OCI-M1 (cell line): ENCODE results near the gene CBS.
"Not testable (repeated sequence)": the region's sequence is repeated elsewhere in the genome, so short reads cannot be mapped to it uniquely, and the experiment has no call there.

Source experiments
- DNase-seq: peaks from one replicate; lab custom pipeline; 2025; lab: John Stamatoyannopoulos, UW

The CBS gene

DNA sequence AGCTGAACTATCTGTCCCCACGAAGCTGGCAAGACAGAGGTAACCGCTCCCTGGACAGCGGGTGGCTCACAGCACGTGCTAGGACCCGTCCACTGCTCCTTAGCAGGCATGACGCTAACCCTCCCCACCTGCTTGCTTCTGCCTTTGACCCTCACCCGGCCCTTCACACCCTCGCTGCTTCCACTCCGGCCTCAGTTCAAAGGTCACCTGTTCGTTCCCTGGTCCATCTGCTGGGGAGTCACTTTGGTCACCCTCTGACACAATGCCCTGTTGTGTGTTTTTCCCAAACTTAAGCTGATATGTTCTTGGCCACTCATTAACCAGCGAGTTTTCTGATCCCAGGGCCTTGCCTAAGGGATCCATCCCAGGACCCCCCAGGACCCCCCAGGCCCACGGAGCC is 7.6 kb downstream of the CBS start:
- DNase-seq, result not testable (repeated sequence)

DNA sequence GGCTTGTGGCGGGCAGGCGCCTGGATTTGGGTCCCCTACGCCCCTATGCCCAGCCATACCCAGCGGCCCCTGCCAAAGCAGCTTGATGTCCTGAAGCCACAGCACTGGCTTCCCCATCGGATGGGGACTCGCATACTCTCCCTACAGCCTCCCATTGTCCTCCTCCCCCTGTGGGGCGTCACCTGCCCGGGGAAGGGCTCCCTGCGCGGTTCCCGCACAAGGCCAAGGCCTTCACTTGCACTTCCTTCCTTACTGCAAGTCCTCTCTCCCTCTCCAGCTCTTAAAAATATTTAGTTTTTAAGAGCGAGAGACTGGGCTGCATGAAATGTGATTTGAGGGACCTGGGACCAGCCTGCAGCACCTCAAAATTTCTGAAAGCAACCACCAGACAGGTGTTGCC is 8.9 kb downstream of the CBS start:
- not testable (repeated sequence) for DNase-seq

DNA sequence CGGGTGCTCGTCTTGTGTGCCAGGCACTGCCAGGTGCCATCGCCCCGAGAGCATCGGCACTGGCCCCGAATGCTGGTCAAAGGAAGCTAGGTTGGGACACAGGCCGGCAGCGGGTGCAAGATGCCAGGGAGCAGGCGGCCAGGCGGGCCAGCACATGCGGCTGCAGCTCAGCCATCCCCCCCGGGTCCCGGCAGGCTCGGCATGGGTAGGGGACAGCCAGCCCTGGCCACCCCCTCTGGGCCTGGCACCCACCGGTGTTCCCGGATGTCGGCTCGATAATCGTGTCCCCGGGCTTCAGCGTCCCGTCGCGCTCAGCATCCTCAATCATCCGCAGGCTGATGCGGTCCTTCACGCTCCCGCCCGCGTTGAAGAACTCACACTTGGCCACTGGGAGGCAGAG is 9.6 kb downstream of the CBS start:
- not testable (repeated sequence) for DNase-seq

DNA sequence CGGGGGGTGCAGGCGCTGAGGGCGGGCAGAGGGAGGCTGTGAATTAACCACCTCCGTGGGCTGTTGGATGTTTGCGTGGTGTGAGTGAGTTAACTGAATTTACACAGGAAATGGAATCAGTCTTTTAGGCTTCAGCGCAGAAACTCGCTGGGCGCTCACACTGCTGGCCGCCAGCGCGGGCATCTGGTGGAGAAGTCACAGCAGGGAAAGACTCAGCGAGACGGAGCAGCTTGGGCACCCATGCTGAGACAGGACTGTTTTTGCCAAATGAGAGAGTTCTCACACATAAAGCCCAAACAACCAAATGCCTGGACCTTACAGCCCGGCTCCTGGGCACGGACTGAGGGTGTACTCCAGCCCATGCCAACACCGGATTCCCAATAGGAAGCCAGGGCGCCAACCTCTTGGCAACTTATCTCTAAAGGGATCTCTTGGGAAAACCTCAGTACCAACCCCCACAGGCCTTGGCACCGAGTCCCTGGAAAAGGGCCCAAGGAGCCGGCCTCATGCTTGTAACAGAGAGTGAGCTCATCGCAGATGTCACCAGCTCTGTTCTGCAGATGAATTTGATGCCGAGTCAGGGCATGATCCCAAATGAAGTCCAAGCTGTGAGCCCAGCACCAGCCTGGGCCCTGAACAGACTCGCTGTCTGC is 11.2 kb downstream of the CBS start:
- DNase-seq, result not testable (repeated sequence)

DNA sequence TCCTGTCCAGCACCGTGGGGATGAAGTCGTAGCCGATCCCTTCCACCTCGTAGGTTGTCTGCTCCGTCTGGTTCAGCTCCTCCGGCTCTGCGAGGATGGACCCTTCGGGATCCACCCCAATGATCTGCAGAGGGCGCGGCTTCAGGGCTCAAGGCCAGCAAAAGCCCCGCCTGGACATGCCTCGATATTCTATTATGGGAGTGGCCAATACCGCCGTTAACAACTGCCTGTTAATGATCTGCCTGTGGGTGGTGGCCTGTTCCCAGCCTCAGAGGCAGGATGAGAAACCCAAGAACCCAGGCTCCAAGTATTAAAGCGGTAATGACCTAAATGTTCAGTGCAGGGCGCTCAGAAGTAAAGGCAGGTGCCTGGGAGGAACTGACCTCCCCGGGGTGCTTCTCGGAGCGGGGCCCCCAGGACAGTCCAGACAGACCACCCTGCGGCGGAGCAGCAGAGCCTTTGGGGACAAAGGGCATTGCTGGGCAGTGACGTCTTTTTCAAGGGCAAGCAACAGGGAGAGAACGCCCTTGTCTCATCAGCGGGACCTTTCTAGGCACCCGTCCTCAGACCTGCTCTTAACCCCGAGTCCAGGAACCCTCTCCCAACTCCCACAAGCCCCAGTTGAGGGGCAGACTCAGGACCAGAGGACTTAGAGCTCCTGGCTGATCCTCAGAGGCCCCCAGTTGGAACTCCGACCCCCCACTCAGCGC is 12.5 kb downstream of the CBS start:
- not testable (repeated sequence) for DNase-seq

DNA sequence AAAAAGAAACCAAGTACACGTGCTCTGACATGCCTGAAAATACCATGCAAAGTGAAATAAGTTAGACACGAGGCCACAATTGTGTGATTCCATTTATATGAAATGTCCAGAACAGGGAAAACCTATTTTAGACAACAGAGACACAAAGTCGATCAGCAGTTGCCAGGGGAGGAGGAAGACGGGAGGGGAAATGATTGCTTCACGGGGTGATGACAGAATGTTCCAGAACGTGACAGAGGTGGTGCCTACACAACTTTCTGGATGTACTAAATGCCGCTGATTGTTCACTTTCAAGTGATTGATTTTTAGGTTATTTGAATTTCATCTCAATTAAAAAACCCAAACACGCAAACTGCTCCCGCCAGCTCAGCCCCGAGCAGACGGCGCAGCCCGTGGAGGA is 22.5 kb downstream of the CBS start:
- not testable (repeated sequence) for DNase-seq

DNA sequence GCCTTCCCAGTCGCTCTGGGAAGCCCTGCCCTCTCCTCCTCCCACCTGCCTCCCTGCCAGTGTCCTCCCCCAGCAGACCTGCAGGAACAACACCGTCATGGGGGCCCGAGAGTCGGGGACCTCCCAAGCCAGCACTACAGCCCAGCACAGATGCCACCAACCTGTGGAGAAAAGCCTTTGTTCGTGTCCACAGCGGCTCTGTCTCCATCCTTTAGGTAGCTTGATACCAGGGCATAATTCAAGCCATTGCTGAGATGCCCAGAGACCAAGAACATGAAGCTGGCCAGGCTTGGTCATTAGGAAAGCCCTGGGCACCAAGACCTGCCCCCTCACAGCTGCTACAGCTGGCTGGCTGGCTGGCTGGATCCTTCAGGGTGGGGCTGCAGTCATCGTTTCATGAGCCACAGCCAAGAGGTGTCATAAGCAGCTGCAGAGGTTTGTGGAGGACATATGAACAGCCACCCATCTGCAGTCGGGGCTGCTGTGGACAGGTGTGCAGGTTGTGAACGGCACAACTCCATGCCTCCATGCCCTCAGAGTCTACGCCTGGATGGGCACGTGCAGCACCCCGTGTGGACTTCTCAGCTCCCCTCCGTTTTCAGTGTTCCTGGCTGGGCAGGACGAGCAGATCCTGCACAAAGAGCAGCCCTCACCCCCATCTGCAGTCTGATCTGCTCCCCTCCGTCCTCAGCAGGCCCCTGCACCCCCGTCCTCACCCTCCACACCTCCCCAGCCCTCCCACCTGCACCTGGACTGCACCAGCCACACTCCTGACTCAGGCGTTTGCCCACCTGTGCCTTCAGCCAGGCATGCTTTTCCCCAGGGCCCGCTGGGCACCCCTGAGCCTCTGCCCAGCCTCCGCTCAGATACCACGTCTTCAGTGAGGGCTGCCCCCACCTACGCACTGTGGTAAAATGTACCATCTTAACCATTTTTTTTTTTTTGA is 29.5 kb downstream of the CBS start:
- not testable (repeated sequence) for DNase-seq

DNA sequence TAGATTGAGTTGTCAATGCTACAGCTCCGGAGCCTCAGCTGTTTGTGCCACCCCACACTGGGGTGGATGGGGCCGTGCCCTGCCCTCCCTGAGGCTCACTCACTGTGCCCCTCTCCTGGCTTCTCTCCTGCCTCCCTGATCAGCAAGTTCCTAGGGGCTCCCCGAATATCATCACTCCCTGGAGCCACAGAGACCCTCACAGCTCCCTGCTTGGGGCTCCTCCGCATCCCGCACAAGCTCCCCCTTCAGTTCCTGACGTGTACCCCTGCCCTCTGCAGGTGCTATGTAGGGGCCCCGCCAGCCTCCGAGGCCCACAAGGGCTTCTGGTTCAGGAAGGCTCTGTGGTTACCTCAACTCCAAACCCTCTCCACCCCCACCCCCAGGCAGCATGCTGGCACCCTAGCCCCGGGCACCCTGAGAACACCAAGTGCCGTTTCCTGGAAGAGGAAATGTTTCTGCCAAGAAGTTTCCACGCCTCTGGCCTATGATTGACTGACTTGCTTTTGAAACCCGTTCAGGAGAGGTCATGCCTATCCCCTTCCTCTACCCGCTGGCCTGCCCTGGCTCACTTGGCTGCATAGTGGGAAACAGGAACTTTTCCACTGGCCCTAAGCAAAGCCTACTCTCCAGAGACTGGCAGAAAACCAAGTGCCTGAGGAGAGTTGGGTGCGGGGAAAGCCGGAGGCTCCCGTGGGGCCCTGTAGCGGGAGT is 30.3 kb downstream of the CBS start:
- DNase-seq, result not testable (repeated sequence)

DNA sequence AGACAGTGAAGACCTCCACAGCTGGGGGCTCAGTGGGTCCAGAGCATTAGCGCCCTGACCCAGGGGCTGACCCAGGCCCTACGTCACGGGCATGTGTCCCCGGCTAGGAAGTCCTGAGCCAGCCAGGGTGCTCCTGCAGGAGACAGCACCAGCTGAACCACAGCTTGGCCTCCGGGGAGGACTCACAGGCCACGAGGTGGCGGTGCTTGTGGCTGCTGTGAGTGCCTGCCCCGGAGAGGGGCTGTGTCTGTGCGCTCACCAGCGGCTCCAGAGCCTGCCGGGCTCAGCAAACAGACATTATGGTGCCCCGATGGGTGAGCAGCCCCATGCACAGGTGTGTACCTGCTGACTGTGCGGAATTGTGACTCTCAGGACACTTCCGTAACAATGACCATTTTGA is 31.1 kb downstream of the CBS start:
- DNase-seq, result not testable (repeated sequence)

DNA sequence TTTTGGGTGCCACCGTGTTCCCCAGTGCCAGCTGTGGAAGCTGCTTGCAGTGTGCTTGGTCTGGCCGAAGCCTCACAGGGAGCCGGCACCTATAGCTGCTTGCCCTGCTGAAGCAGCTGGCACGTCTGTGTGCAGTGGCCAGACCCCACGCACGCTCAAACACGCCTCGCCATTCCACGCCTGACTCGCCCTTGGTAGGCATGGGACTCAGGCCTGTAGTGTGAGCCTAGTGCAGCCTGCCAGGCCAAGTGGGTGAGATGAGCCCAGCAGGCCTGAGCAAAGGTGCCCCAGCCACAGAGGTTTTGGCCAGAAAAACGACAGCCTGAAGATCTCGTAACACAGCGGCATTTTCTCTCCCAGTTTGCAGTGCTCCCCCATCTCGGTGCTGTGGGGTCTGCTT is 32.3 kb downstream of the CBS start:
- not testable (repeated sequence) for DNase-seq

DNA sequence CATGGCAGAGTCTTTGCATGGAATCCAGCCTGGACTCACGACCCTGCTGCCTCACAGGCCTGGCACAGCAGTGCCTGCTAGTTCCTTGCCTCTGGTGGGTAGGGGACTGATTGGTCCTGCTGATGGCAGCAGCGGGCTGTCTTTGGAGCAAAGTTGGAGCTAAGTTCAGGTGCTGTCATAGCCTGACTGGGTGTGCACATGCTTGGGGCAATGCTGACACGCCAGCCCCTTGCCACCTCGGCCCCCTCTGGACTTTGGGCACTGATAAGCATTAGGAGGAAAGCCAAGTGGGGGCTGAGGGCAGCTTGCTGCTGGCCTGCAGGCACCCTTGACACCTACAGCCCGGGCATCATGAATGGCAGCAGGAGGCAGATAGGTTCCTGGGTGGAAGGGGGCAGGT is 33.5 kb downstream of the CBS start:
- DNase-seq, result not testable (repeated sequence)

DNA sequence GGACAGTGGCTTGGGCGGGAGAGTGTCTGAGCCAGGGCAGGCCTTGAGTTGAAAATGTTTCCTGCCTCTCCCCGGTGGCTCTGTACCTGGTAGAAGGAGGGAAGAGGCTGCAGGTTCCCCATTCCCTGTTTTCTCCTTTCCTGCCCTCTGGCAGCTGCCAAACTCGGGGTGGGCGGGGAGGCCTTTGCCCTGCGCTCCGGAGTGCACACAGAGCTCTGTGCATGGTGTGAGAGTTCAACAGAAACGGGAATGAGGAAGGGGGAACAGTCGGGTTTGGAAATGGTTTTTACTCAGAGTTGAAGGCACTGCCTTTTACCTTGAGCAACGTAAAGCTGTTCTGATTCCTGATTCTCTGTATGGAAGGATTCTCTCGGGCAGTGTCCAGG is 37.0 kb downstream of the CBS start:
- DNase-seq, result not testable (repeated sequence)

DNA sequence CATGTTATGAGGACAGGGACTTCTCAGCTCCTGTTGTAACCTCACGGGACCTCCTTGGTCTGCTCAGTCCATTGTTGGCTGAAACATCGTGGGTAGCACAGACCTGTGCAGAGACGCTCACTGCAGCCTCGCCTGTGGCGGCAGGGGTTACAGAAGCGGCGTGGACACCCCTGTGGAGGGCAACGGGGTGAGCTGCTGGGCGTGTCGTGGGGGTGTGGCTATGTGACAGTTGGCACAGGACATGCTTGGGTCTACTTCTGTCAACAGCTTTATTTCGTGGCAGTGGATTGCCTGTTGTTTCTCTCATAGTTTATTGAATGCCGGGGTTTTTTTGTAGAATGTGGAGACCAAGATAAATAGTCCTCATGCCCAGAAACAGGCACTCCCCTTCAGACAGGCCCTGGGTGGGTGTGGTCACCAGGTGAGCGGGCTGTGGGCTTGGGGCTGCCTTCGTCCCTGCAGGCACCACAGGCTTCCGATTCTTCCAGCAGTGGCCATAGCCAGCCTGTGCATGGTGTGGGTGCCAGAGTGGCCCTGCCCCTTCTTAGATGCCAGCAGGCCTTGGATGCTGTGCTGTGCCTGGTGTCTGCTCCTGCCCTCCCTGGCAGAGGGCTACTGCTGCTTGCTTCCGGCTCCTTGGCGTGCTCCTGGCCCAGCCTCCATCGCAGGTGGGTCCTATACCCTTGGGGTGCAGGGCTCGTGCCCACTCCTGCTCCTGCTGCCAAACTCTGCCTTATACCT is 37.5 kb downstream of the CBS start:
- DNase-seq, result not testable (repeated sequence)

DNA sequence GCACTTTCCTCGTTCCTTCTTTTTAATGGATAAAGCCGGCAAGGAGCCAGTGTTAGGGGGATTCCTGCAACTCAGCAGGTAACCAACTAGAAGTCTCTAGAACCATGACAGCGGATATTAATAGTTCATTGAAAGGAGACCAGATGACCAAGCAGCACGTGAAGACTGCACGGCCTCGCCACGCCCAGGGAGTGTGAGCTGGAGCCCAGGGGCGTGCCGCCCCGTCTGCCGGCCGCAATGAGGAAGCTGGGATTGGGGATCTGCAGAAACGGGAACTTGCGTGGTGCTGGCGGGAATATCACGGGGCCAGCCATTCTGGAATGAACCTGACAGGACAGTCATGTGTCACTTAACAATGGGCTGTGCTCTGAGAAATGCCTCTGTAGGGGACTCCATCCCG is 38.7 kb downstream of the CBS start:
- DNase-seq, result not testable (repeated sequence)

DNA sequence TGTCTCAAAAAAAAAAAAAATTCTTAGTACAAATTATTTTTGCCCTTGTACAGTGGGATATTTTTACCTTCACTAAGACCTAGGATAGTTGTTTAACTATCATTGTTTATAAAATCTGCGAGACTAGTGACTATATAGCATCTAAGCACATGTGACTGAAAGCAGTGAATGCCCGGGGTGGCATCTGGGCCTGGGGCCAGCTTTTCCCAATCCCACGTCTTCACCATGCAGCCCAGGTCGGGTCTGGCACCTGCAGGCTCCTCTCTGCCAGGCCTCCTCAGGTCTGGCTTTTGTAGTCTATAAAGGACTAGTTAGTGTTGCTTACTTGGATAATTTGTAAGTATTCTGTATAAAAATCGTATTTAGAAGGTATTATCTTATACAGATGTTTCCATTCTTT is 40.8 kb downstream of the CBS start:
- DNase-seq, result no peak

DNA sequence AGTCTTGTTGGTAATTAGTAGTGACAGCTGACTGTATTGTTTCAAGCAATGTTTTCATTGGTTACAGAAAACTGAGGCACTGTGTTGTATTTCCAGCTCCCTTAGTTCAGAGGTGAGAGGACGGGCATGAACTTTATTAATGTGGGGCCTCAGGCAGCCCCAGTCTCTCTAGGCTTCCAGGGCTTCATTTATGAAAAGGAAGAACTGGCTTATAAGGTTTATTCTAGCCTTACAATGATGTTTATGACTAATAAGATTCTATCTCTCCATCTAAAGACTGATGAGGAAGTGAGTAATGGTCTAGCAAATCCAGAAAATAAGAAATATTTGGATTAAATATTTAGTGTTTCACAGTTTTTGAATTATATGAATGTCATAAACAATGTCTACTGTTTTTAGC is 41.5 kb downstream of the CBS start:
- DNase-seq, result no peak

DNA sequence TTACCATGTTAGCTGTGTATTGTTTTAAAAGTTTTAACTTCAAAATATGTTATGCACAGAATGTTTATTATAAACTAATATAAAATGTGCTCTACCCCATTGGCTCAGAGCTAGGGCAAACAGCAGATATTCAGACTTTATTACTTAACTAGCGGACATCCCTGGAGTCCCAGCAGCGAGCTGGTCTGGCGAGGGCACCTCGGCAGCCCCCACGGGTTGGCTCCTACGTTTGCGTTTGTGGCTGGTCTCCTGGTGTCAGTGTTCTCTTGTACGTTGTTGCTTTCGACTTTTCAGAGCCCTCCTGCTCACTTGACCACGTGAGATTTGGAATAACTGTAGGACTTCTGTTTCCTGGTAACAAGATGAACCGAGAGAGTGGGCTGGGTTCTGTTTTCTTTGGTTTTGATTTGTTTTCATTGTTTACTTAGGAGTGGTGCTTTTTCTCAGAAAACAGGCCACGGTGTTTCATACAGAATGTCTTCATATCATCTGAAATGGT is 44.5 kb downstream of the CBS start:
- DNase-seq, result no peak

DNA sequence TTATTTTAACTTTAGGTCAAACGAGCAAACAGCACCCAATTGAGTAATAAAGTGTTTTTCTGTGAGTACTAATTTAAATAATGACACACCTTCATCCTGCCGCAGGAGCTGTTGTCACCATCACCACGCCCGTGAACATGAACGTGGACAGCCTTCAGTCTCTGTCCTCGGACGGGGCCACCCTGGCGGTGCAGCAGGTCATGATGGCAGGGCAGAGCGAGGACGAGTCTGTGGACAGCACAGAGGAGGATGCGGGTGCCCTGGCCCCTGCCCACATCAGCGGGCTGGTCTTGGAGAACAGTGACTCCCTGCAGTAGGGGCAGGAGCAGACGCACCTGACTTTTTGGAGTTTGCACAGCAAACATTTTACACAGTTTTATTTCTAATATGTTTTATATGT is 45.9 kb downstream of the CBS start:
- DNase-seq, result no peak

DNA sequence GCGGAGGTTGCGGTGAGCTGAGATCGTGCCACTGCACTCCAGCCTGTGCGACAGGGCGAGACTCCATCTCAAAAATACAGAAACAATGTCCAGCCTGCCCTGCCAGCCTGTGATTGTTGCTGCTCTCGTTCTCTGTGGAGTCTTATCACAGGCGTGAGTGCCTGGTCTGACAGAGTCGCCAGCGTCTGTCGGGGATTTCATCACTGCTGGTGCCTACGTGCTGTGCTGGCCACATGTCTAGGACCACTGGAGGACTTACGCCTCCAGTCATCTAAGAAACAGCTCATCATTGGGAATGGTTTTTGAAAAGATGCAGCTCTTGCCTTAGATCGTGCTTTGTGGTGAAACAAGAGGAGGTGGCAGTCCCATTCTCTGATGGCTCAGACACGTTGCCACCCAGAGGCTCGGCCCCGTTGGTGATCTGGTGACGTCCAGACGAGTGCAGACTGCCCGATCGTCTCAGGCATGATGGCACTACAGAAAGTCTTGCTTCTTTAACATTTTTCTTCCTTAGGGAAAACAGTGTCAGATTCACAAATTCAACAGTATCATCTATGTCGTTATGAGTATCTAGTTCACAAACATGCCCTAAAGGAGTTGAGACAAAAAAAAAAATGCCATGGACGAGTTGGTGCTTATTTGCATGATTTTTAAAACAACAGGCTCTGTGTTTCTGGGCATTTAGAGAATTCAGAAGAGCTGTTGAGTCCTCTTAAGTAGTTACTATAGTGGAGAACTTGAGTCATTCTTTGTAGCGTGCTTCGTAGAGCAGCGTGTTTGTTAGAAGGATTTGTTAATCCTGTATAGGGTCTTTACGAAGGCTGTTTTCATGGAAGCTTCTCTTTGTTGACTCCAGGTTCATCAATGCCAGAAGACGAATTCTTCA is 47.5 kb downstream of the CBS start:
- DNase-seq, result no peak

DNA sequence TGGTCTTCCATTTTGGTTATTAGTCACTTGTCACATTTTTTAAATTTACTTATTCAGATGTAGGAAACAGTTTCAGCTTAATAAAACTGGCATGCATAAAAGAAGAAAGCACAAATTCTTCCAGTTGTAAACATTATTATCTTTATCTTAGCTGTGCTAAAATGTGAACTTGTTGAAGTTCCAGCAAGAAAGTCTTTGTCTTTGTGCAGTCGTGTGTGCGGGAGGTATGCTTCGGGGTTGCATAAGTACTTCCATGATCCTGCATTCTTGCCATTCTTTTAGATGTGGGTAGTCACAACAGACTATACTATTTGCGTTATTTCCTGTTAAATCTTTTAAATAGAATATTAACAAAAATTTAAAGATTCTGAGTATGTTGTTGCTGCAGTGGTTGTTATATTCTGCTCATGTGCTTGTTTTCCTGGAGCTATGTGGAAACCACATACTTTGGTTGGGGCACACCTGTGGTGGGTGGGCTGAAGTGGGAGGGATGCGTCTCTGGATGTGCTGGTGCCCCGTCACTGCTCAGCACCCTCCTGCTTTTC is 49.9 kb downstream of the CBS start:
- no peak for DNase-seq
